GM12878 (cell line): ENCODE data around the gene SRSF8. TPM values are rescaled to one million over a fixed set of nuclear protein-coding genes. Genes with fewer than 3 reads are reported as not detected.
A peak's percentile ranks its signal among the peaks of the same experiment; 100 is the strongest.

ENCODE experiments used
- ATAC-seq: fragments of 200-7000 bp; cut with Tn5 transposase; 3 replicates; pipeline ENCODE4 v1.9.1; 2020; ENCODE audit warnings: mild to moderate bottlenecking, moderate library complexity
- BruUV-seq: library from RNA; stranded (reverse); fragments of 400-500 nt; replicated peaks from 2 replicates; lab custom pipeline; 2021; lab: Mats Ljungman, UMichigan
- CTCF ChIA-PET: fragments of 300-600 bp; sonication (Branson Sonifier 250); formaldehyde crosslinking; extraction: SDS; loops from one replicate; lab custom pipeline; 2021; ENCODE audit warnings: inconsistent platforms; lab: Yijun Ruan, JAX
- POLR2A ChIA-PET: fragments of 350-600 bp; formaldehyde crosslinking; extraction: SDS; loops from one replicate; lab custom pipeline; 2021; ENCODE audit warnings: inconsistent platforms; lab: Charles Lee
- RAD21 ChIA-PET: fragments of 300-600 bp; sonication (Branson Sonifier 250); formaldehyde crosslinking; loops from one replicate; lab custom pipeline; 2023; ENCODE audit warnings: antibody characterized with exemption; ENCODE audit not compliant: unreplicated experiment; lab: Charles Lee
- SMC1A ChIA-PET: fragments of 300-600 bp; sonication (Branson Sonifier 250); formaldehyde crosslinking; loops from one replicate; lab custom pipeline; 2023; ENCODE audit not compliant: unreplicated experiment, uncharacterized antibody; lab: Charles Lee
- DNase-seq: peaks from one replicate; pipeline ENCODE4 v3.0.0-alpha.2; 2011; ENCODE audit warnings: low read depth, low spot score
- FAIRE-seq: peaks from 3 replicates; lab custom pipeline; 2011; peaks lifted over from hg19 to GRCh38; lab: Jason Lieb, UNC
- H2AFZ ChIP-seq: 2 replicates; pipeline ENCODE4 v1.6.0; 2011; ENCODE audit warnings: low read depth, low read length, control low read depth; ENCODE audit not compliant: control insufficient read depth
- H3K27ac ChIP-seq: 2 replicates; pipeline ENCODE4 v1.5.1; 2011; ENCODE audit warnings: control low read depth; ENCODE audit not compliant: control insufficient read depth, insufficient read depth
- H3K27me3 ChIP-seq, 2 experiments: replicated peaks in 1 of 2; 2 replicates each; pipeline versions ENCODE4 v1.6.0 to v1.6.1; 2011; ENCODE audit warnings: low read length in 1 of 2; ENCODE audit not compliant: control insufficient read depth in 2 of 2, insufficient read depth in 2 of 2
- H3K36me3 ChIP-seq, 2 experiments: 2 replicates each; pipeline ENCODE4 v1.5.1; 2011; ENCODE audit warnings: low read length in 1 of 2; ENCODE audit not compliant: control insufficient read depth in 2 of 2, insufficient read depth in 2 of 2
- H3K4me1 ChIP-seq: 2 replicates; pipeline ENCODE4 v1.6.1; 2011; ENCODE audit warnings: mild to moderate bottlenecking, low read length, moderate library complexity, mixed read lengths; ENCODE audit not compliant: control insufficient read depth, insufficient read depth
- H3K4me2 ChIP-seq: 2 replicates; pipeline ENCODE4 v1.6.0; 2011; ENCODE audit warnings: control low read depth; ENCODE audit not compliant: control insufficient read depth, insufficient read depth
- H3K4me3 ChIP-seq: fragments of 200-600 bp; sonication (generic); 2 replicates; pipeline ENCODE4 v1.5.1; 2016
- H3K79me2 ChIP-seq: 2 replicates; pipeline ENCODE4 v1.6.0; 2011; ENCODE audit warnings: low read length; ENCODE audit not compliant: control insufficient read depth, insufficient read depth
- H3K9ac ChIP-seq: 2 replicates; pipeline ENCODE4 v1.8.0; 2011; ENCODE audit warnings: low read length, control low read depth, mixed read lengths; ENCODE audit not compliant: control insufficient read depth, insufficient read depth
- H3K9me3 ChIP-seq: replicated peaks from 3 replicates; pipeline ENCODE4 v1.5.1; 2011; ENCODE audit warnings: mild to moderate bottlenecking, low read length; ENCODE audit not compliant: control insufficient read depth, insufficient read depth
- H4K20me1 ChIP-seq: 2 replicates; pipeline ENCODE4 v1.6.0; 2011; ENCODE audit not compliant: control insufficient read depth, insufficient read depth
- BACH1 ChIP-seq: fragments of 450-650 bp; IDR thresholded peaks from 2 replicates; pipeline ENCODE4 v1.6.1; 2017; ENCODE audit warnings: mild to moderate bottlenecking, borderline replicate concordance
- BCL3 ChIP-seq: IDR thresholded peaks from 2 replicates; pipeline ENCODE4 v1.6.1; 2011; ENCODE audit warnings: borderline replicate concordance, low read depth, mild to moderate bottlenecking, moderate library complexity, low read length; ENCODE audit not compliant: insufficient read depth, poor library complexity, severe bottlenecking
- BHLHE40 ChIP-seq, 2 experiments: fragments of 450-650 bp in 1 of 2; IDR thresholded peaks; 2 replicates each; pipeline ENCODE4 v1.6.1; 2011 to 2017; ENCODE audit warnings: low read depth in 2 of 2, borderline replicate concordance in 1 of 2, improper control_type of control experiment in 1 of 2, low read length in 1 of 2, mild to moderate bottlenecking in 1 of 2
- CREB1 ChIP-seq: IDR thresholded peaks from 2 replicates; pipeline ENCODE4 v1.6.1; 2012; ENCODE audit warnings: low read depth, mild to moderate bottlenecking, inconsistent platforms
- DPF2 ChIP-seq: fragments of 450-650 bp; IDR thresholded peaks from 2 replicates; pipeline ENCODE4 v1.6.1; 2017; ENCODE audit warnings: mild to moderate bottlenecking
- EGR1 ChIP-seq, 2 experiments: IDR thresholded peaks; 1 replicate in 1 of 2; 2 replicates in 1 of 2; pipeline ENCODE4 v1.6.1; 2011 to 2012; ENCODE audit warnings: low read depth in 2 of 2, low read length in 2 of 2, borderline replicate concordance in 1 of 2, mild to moderate bottlenecking in 1 of 2, moderate library complexity in 1 of 2
- EP300 ChIP-seq, 2 experiments: fragments of 150-350 bp in 1 of 2; IDR thresholded peaks; 2 replicates each; pipeline ENCODE4 v1.6.1; 2011 to 2012; ENCODE audit warnings: low read depth in 2 of 2, low read length in 2 of 2, borderline replicate concordance in 1 of 2, improper control_type of control experiment in 1 of 2, inconsistent platforms in 1 of 2; ENCODE audit not compliant: control insufficient read depth in 1 of 2
- HDAC2 ChIP-seq: fragments of 200-600 bp; sonication (generic); IDR thresholded peaks from 2 replicates; pipeline ENCODE4 v1.6.1; 2017
- IKZF2 ChIP-seq, 2 experiments: fragments of 450-650 bp; IDR thresholded peaks; 2 replicates each; pipeline ENCODE4 v1.6.1; 2017; ENCODE audit warnings: mild to moderate bottlenecking in 2 of 2, moderate library complexity in 2 of 2
- MEF2A ChIP-seq: IDR thresholded peaks from 2 replicates; pipeline ENCODE4 v1.6.1; 2011; ENCODE audit warnings: low read depth, mild to moderate bottlenecking, low read length, moderate library complexity; ENCODE audit not compliant: insufficient read depth
- MXI1 ChIP-seq: fragments of 150-350 bp; IDR thresholded peaks from 2 replicates; pipeline ENCODE4 v1.6.1; 2011; ENCODE audit warnings: low read depth, mild to moderate bottlenecking, inconsistent platforms, low read length, improper control_type of control experiment
- NFIC ChIP-seq: IDR thresholded peaks from 2 replicates; pipeline ENCODE4 v1.6.1; 2012; ENCODE audit warnings: low read depth, mild to moderate bottlenecking, inconsistent platforms, low read length, moderate library complexity
- NKRF ChIP-seq: fragments of 450-650 bp; conservative IDR thresholded peaks from 2 replicates; pipeline ENCODE4 v1.6.1; 2017; ENCODE audit warnings: mild to moderate bottlenecking, moderate library complexity
- RBBP5 ChIP-seq: fragments of 200-600 bp; sonication (generic); conservative IDR thresholded peaks from 2 replicates; pipeline ENCODE4 v1.6.1; 2016
- REST ChIP-seq: IDR thresholded peaks from 2 replicates; pipeline ENCODE4 v1.6.1; 2012; ENCODE audit warnings: mild to moderate bottlenecking, low read depth, low read length
- TCF3 ChIP-seq: IDR thresholded peaks from 2 replicates; pipeline ENCODE4 v1.6.1; 2012; ENCODE audit warnings: low read depth, mild to moderate bottlenecking, low read length, borderline replicate concordance; ENCODE audit not compliant: insufficient read depth
- in situ Hi-C: fragments of 300-500 bp; cut with MboI; formaldehyde crosslinking; loops from 9 replicates; pipeline ENCODE4 v1.14.3; 2018; ENCODE audit warnings: mixed read lengths
- intact Hi-C: fragments of 100-400 bp; cut with micrococcal nuclease; formaldehyde crosslinking; loops from one replicate; pipeline ENCODE4 v1.14.2; 2022; ENCODE audit not compliant: unreplicated experiment
- polyA plus RNA-seq, 11 experiments: library from polyadenylated mRNA; depleted of rRNA in 4 of 11; unstranded in 6 of 11; stranded (reverse) in 5 of 11; fragments of >200 nt; fragmentation: Nextera tagmentation in 4 of 11; fragmentation: Illumina TruSeq in 1 of 11; extraction: Ambion mirVana in 4 of 11; extraction: Trizol in 1 of 11; gene quantifications; 1 replicate in 1 of 11; 2 replicates in 10 of 11; pipeline versions ENCODE4 v1.2.1 to v1.2.3, GENCODE V29; 2011 to 2016; ENCODE audit warnings: inconsistent platforms in 2 of 11, missing spikeins in 2 of 11, low read depth in 1 of 11
- total RNA-seq, 4 experiments: library from RNA; depleted of rRNA in 3 of 4; stranded (reverse); fragments of >200 nt in 3 of 4; fragmentation: Illumina TruSeq in 1 of 4; extraction: Trizol in 1 of 4; gene quantifications; 2 replicates each; pipeline versions ENCODE4 v1.2.1 to v1.2.3, GENCODE V29; 2013 to 2021

Gene SRSF8
- total and polyA plus RNA-seq, 10 of the 15 experiments (the other 5 are each of a cell fraction or from before 2014, with no cell fraction given): 14.2 to 43.1 (median 27.1) TPM

- no peak overlapping the region for H3K27ac ChIP-seq
- no TSS peak for BruUV-seq
- DNase-seq (no peak), FAIRE-seq (no peak), ATAC-seq (peak; percentile 50)
- in situ Hi-C loops: no loop called here
- POLR2A ChIA-PET: interaction anchor here (0.6 to 3.2 kb wide), 10 partner anchors 9 to 692 kb away, joined by 3 to 13 read pairs (median 3); no protein-coding TSS in a partner anchor
- peaks cover 5% of the 10 kb centered on the region; the same call in 1 of the 2 replicates for H3K4me1 ChIP-seq
- H3K27me3 ChIP-seq: no peaks in the 10 kb centered on the region
- no peaks in the 10 kb centered on the region; the same call in 1 of the 2 replicates for H3K79me2 ChIP-seq
- H3K9ac ChIP-seq: no peak overlapping the region
- no peak overlapping the region for H2AFZ ChIP-seq
- intact Hi-C loops: no loop called here
- no peaks in the 10 kb centered on the region for H4K20me1 ChIP-seq
- no peaks in the 10 kb centered on the region for H3K36me3 ChIP-seq
- SMC1A ChIA-PET: interaction anchor here (0.8 to 8.7 kb wide), 12 partner anchors 8 to 108 kb away, joined by 3 to 85 read pairs (median 4); partner anchors contain the start of gene SRSF8
- CTCF ChIA-PET: interaction anchor here (1.0 to 3.9 kb wide), 7 partner anchors 9 to 147 kb away, joined by 3 to 64 read pairs (median 5); partner anchors contain the start of genes SESN3 and SRSF8
- RAD21 ChIA-PET: interaction anchor here (0.9 to 3.7 kb wide), 9 partner anchors 9 to 68 kb away, joined by 3 to 22 read pairs (median 6); partner anchors contain the start of gene SRSF8
- no peak overlapping the region for H3K4me3 ChIP-seq
- H3K4me2 ChIP-seq: no peak overlapping the region
- no peaks in the 10 kb centered on the region for H3K9me3 ChIP-seq
- peak; percentile 60; the same call in 1 of the 2 replicates for TF ChIP-seq MEF2A
- TF ChIP-seq MXI1: no peak
- no peak for TF ChIP-seq TCF3
- no peak for TF ChIP-seq DPF2
- no peak for TF ChIP-seq HDAC2
- peak; percentile 89; the same call in 1 of the 2 replicates for TF ChIP-seq BACH1
- peak; percentile 61; the same call in 1 of the 2 replicates for TF ChIP-seq CREB1
- peak; percentile 43; the same call in 1 of the 2 replicates for TF ChIP-seq NFIC
- TF ChIP-seq IKZF2 (IDR thresholded peaks at IDR 0.05): peak in 1 of 2 experiments; percentile 21; a peak in 1 of 4 replicates
- no peak for TF ChIP-seq RBBP5
- 0 out of 4 replicates have a peak, but pooled peaks of 1 of the 2 experiments have one; percentile 6 for TF ChIP-seq BHLHE40 (IDR thresholded peaks at IDR 0.05; ENCODE audit: borderline replicate concordance in 1 of 2, low read depth in 2 of 2, low read length in 1 of 2)
- peak; percentile 48 for TF ChIP-seq BCL3
- no peak for TF ChIP-seq REST
- peak in 1 of 2 experiments; percentile 69; a peak in 2 of 3 replicates for TF ChIP-seq EGR1 (IDR thresholded peaks at IDR 0.05; ENCODE audit: borderline replicate concordance in 1 of 2, low read depth in 2 of 2, low read length in 2 of 2)
- no peak for TF ChIP-seq NKRF
- peak in 1 of 2 experiments; percentile 24; a peak in 1 of 4 replicates for TF ChIP-seq EP300 (IDR thresholded peaks at IDR 0.05; ENCODE audit: borderline replicate concordance in 1 of 2, control insufficient read depth in 1 of 2, low read depth in 2 of 2, low read length in 2 of 2)
Measured at GRCh38 chr11:95084509-95084908, 17.8 kb downstream of the SRSF8 start.
